GM18909 (cell line): ENCODE results near the gene SMG1.
"Not testable (repeated sequence)": the region's sequence is repeated elsewhere in the genome, so short reads cannot be mapped to it uniquely, and the experiment has no call there.

Experiments used
- ATAC-seq: cut with Tn5 transposase; IDR thresholded peaks from one replicate; pipeline ENCODE4 v1.9.1; 2021; ENCODE audit warnings: mild to moderate bottlenecking; ENCODE audit not compliant: unreplicated experiment, poor library complexity

Gene SMG1

GRCh38 chr16:18925986-18926865 lies at the start of gene SMG1:
SMG1 (minus strand) TSS chr16:18926408; CDS start chr16:18926041, 367 bp downstream.
- ATAC-seq, result peak; percentile 90

GRCh38 chr16:18975109-18975508 lies 48.9 kb upstream of the SMG1 start:
- ATAC-seq, result no peak

- ATAC-seq, result no peak
Observed at GRCh38 chr16:18969855-18970240, 43.6 kb upstream of the SMG1 start.

- peak; percentile 51 for ATAC-seq
Observed at GRCh38 chr16:18969050-18969854, 43.0 kb upstream of the SMG1 start.

GRCh38 chr16:18966791-18967190 lies 40.6 kb upstream of the SMG1 start:
- no peak for ATAC-seq

- ATAC-seq, result no peak
Observed at GRCh38 chr16:18965555-18965954, 39.3 kb upstream of the SMG1 start.

GRCh38 chr16:18959031-18959505 lies 32.9 kb upstream of the SMG1 start:
- ATAC-seq, result no peak

GRCh38 chr16:18958621-18959029 lies 32.4 kb upstream of the SMG1 start:
- ATAC-seq, result no peak

- ATAC-seq, result not testable (repeated sequence)
Observed at GRCh38 chr16:18956658-18957241, 30.5 kb upstream of the SMG1 start.

- not testable (repeated sequence) for ATAC-seq
Observed at GRCh38 chr16:18955874-18956580, 29.8 kb upstream of the SMG1 start.

GRCh38 chr16:18953547-18953946 lies 27.3 kb upstream of the SMG1 start:
- no peak for ATAC-seq

GRCh38 chr16:18950469-18951185 lies 24.4 kb upstream of the SMG1 start:
- ATAC-seq, result no peak

- no peak for ATAC-seq
Observed at GRCh38 chr16:18948372-18949020, 22.3 kb upstream of the SMG1 start.

GRCh38 chr16:18945233-18945632 lies 19.0 kb upstream of the SMG1 start:
- no peak for ATAC-seq

- ATAC-seq, result no peak
Observed at GRCh38 chr16:18943414-18943813, 17.2 kb upstream of the SMG1 start.

- no peak for ATAC-seq
Observed at GRCh38 chr16:18942061-18942460, 15.9 kb upstream of the SMG1 start.

GRCh38 chr16:18941471-18941870 lies 15.3 kb upstream of the SMG1 start:
- no peak for ATAC-seq

- ATAC-seq, result no peak
Observed at GRCh38 chr16:18938986-18939385, 12.8 kb upstream of the SMG1 start.

- ATAC-seq, result no peak
Observed at GRCh38 chr16:18937390-18937789, 11.2 kb upstream of the SMG1 start.
